K562 (cell line): Measurements from ENCODE around the gene PGD. TPM values are rescaled to one million over a fixed set of nuclear protein-coding genes. Genes with fewer than 3 reads are reported as not detected.
A peak's percentile ranks its signal among the peaks of the same experiment; 100 is the strongest.

Experiments used
- ATF1 ChIP-seq, 2 experiments: fragments of 450-650 bp in 1 of 2; IDR thresholded peaks; 2 replicates each; pipeline ENCODE4 v1.6.1; 2016; ENCODE audit warnings: missing compliant biosample characterization in 1 of 2, missing genetic modification characterization in 1 of 2
- BCL6 ChIP-seq: fragments of 250-450 bp; sonication (Bioruptor Pico); IDR thresholded peaks from 2 replicates; pipeline ENCODE4 v1.4.0; 2020
- C11orf30 ChIP-seq: fragments of 450-650 bp; IDR thresholded peaks from 2 replicates; pipeline ENCODE4 v1.6.1; 2016; ENCODE audit warnings: low read depth, mild to moderate bottlenecking
- CHCHD3 ChIP-seq: fragments of 250-450 bp; sonication (Bioruptor Pico); IDR thresholded peaks from 2 replicates; pipeline ENCODE4 v2.1.2; 2022; ENCODE audit warnings: mild to moderate bottlenecking
- DMBX1 ChIP-seq: fragments of 250-450 bp; sonication (Bioruptor Pico); IDR thresholded peaks from 2 replicates; pipeline ENCODE4 v1.8.0; 2022; ENCODE audit warnings: inconsistent platforms, mild to moderate bottlenecking, moderate library complexity, borderline replicate concordance
- HDAC2 ChIP-seq: fragments of 450-650 bp; IDR thresholded peaks from 2 replicates; pipeline ENCODE4 v1.6.1; 2016; ENCODE audit warnings: mild to moderate bottlenecking
- HINFP ChIP-seq: fragments of 450-650 bp; conservative IDR thresholded peaks from 2 replicates; pipeline ENCODE4 v1.6.1; 2016; ENCODE audit warnings: missing genetic modification characterization, low read depth, mild to moderate bottlenecking, control low read depth, missing compliant biosample characterization
- KDM5B ChIP-seq: fragments of 200-600 bp; sonication (generic); IDR thresholded peaks from 2 replicates; pipeline ENCODE4 v1.6.1; 2012; ENCODE audit warnings: low read depth, mild to moderate bottlenecking, moderate library complexity, low read length, control low read depth, inconsistent platforms; ENCODE audit not compliant: insufficient replicate concordance
- KLF13 ChIP-seq: fragments of 450-650 bp; IDR thresholded peaks from 2 replicates; pipeline ENCODE4 v1.6.1; 2016; ENCODE audit warnings: missing genetic modification characterization, low read depth, mild to moderate bottlenecking, missing compliant biosample characterization, moderate library complexity, borderline replicate concordance
- MNT ChIP-seq, 2 experiments: fragments of 450-650 bp; conservative IDR thresholded peaks; 2 replicates each; pipeline ENCODE4 v1.6.1; 2017; ENCODE audit warnings: mild to moderate bottlenecking in 2 of 2, moderate library complexity in 2 of 2
- NCOR1 ChIP-seq: fragments of 450-650 bp; IDR thresholded peaks from 2 replicates; pipeline ENCODE4 v1.6.1; 2016; ENCODE audit warnings: mild to moderate bottlenecking, moderate library complexity
- NFE2L1 ChIP-seq: fragments of 450-650 bp; IDR thresholded peaks from 2 replicates; pipeline ENCODE4 v1.6.1; 2016; ENCODE audit warnings: missing genetic modification characterization, low read depth, mild to moderate bottlenecking, missing compliant biosample characterization, moderate library complexity, borderline replicate concordance
- PHF20 ChIP-seq: fragments of 450-650 bp; IDR thresholded peaks from 2 replicates; pipeline ENCODE4 v1.6.1; 2018; ENCODE audit not compliant: partially characterized antibody
- RAD51 ChIP-seq: fragments of 450-650 bp; IDR thresholded peaks from 2 replicates; pipeline ENCODE4 v1.7.1; 2016; ENCODE audit warnings: low read depth, mild to moderate bottlenecking, borderline replicate concordance
- SMARCE1 ChIP-seq: fragments of 450-650 bp; IDR thresholded peaks from 2 replicates; pipeline ENCODE4 v1.7.1; 2016; ENCODE audit warnings: mild to moderate bottlenecking
- ZBTB11 ChIP-seq, 3 experiments: fragments of 200-800 bp in 1 of 3; fragments of 250-450 bp in 1 of 3; fragments of 450-650 bp in 1 of 3; sonication (Bioruptor Pico) in 1 of 3; sonication (Bioruptor generic) in 1 of 3; formaldehyde crosslinking in 1 of 3; IDR thresholded peaks; 2 replicates each; pipeline versions ENCODE4 v1.6.1 to v1.8.0; 2016 to 2022; ENCODE audit warnings: mild to moderate bottlenecking in 2 of 3, missing genetic modification characterization in 2 of 3, missing compliant biosample characterization in 1 of 3, moderate library complexity in 1 of 3
- ZBTB26 ChIP-seq: fragments of 450-650 bp; formaldehyde crosslinking; IDR thresholded peaks from 2 replicates; pipeline ENCODE4 v1.4.0; 2022; ENCODE audit warnings: missing genetic modification characterization
- ZNF175 ChIP-seq: fragments of 200-800 bp; sonication (Bioruptor generic); IDR thresholded peaks from 2 replicates; pipeline ENCODE4 v1.6.1; 2016; ENCODE audit warnings: low read depth, mild to moderate bottlenecking, missing genetic modification characterization, missing compliant biosample characterization
- ZNF41 ChIP-seq: fragments of 250-450 bp; sonication (Bioruptor Pico); conservative IDR thresholded peaks from 2 replicates; pipeline ENCODE4 v1.4.0; 2020; ENCODE audit warnings: mild to moderate bottlenecking
- polyA plus RNA-seq, 8 experiments: library from polyadenylated mRNA; depleted of rRNA in 4 of 8; stranded (reverse) in 5 of 8; unstranded in 3 of 8; fragments of >200 nt; fragmentation: Nextera tagmentation in 2 of 8; fragmentation: Illumina TruSeq in 1 of 8; extraction: Ambion mirVana in 2 of 8; extraction: Trizol in 1 of 8; gene quantifications; 2 replicates each; pipeline versions ENCODE4 v1.2.1 to v1.2.3, GENCODE V29; 2011 to 2014; ENCODE audit warnings: inconsistent platforms in 1 of 8, missing spikeins in 1 of 8
- total RNA-seq, 7 experiments: library from RNA; depleted of rRNA in 6 of 7; stranded (reverse); fragments of >200 nt in 6 of 7; fragmentation: Illumina TruSeq in 2 of 7; extraction: Trizol in 2 of 7; gene quantifications; 2 replicates each; pipeline versions ENCODE4 v1.2.1 to v1.2.3, GENCODE V29; 2011 to 2021; ENCODE audit warnings: low replicate concordance in 1 of 7

Gene PGD
- total and polyA plus RNA-seq, 9 of the 15 experiments (the other 6 are each of a cell fraction or from before 2014, with no cell fraction given), result 177 to 542 (median 270) TPM

- TF ChIP-seq BCL6 (CRISPR knock-in tag) (peak; percentile 72; the same call in 1 of the 2 replicates), HDAC2 (peak; percentile 63; the same call in 1 of the 2 replicates), DMBX1 (CRISPR knock-in tag) (peak; percentile 74), ZNF41 (CRISPR knock-in tag) (peak; percentile 61; the same call in 1 of the 2 replicates), NCOR1 (peak; percentile 62), ZBTB11 (CRISPR knock-in tag; IDR thresholded peaks at IDR 0.05) (peak in 2 of 3 experiments; percentile 63 to 91; a peak in 3 of 6 replicates), C11orf30 (peak; percentile 99), MNT (conservative IDR thresholded peaks at IDR 0.05) (peak; percentile 56 to 62), ZBTB26 (CRISPR knock-in tag) (peak; percentile 14; the same call in 1 of the 2 replicates), RAD51 (no peak; the same call in 1 of the 2 replicates), KLF13 (tag) (peak; percentile 61; the same call in 1 of the 2 replicates), CHCHD3 (CRISPR knock-in tag) (0 out of 2 replicates have a peak, but pooled peaks have one; percentile 42), PHF20 (no peak), ZNF175 (CRISPR knock-in tag) (peak; percentile 87), SMARCE1 (peak; percentile 84), NFE2L1 (tag) (peak; percentile 98), KDM5B (peak; percentile 34), HINFP (tag) (no peak; the same call in 1 of the 2 replicates), ATF1 (CRISPR knock-in tag; IDR thresholded peaks at IDR 0.05) (no peak), ATF1 (tag; IDR thresholded peaks at IDR 0.05) (no peak; the same call in none of the 2 replicates)
Measured at GRCh38 chr1:10415211-10415930, 16.5 kb downstream of the PGD start (continued).
